ENCODE data around the gene SLC12A9. TPM values are rescaled to one million over a fixed set of nuclear protein-coding genes. Genes with fewer than 3 reads are reported as not detected.

The SLC12A9 gene
- total RNA-seq, 1 experiment from 2014 or later = 23.8 TPM

GRCh38 chr7:100886142-100886935 is 33.8 kb downstream of the SLC12A9 start:
- Histone ChIP-seq H3K4me1 (ENCODE audit: insufficient read depth, low read length, poor library complexity, severe bottlenecking) (peaks cover 24% of the 10 kb centered on the region), H3K27ac (ENCODE audit: low read depth, low read length, poor library complexity, severe bottlenecking) (peak overlapping the region; percentile 23), H3K36me3 (ENCODE audit: insufficient read depth, low read length, poor library complexity, severe bottlenecking) (peaks cover 75% of the 10 kb centered on the region), H3K9me3 (ENCODE audit: low read depth, low read length, poor library complexity, severe bottlenecking) (no peaks in the 10 kb centered on the region), H3K27me3 (replicated peaks; ENCODE audit: insufficient read depth, low read depth, low read length, poor library complexity) (no peaks in the 10 kb centered on the region), H3K4me3 (ENCODE audit: low read depth, low read length, poor library complexity, severe bottlenecking) (no peak overlapping the region)
- POLR2A ChIA-PET (ENCODE audit: low non-redundant PET) = interaction anchor here (0.6 to 2.1 kb wide), 2 partner anchors 11 to 22 kb away, joined by 3 to 4 read pairs; partner anchors contain the start of gene SRRT
- TF ChIP-seq EZH2 (IDR thresholded peaks at IDR 0.05; ENCODE audit: borderline replicate concordance, low read depth, low read length, poor library complexity, severe bottlenecking) (no peak), CTCF (conservative IDR thresholded peaks at IDR 0.05; ENCODE audit: low read depth, low read length) (no peak)
- no peak for DNase-seq (ENCODE audit: low spot score)
- intact Hi-C loops (cut with micrococcal nuclease; ENCODE audit: unreplicated experiment) = no loop called here
- no TSS peak for BruUV-seq (replicated peaks)
- CTCF ChIA-PET = interaction anchor here (0.6 to 1.0 kb wide), 2 partner anchors 85 to 181 kb away, joined by 3 to 5 read pairs; no protein-coding TSS in a partner anchor

GRCh38 chr7:100886936-100887515 is 34.5 kb downstream of the SLC12A9 start:
- Histone ChIP-seq H3K9me3 (ENCODE audit: low read depth, low read length, poor library complexity, severe bottlenecking) (no peaks in the 10 kb centered on the region), H3K4me3 (ENCODE audit: low read depth, low read length, poor library complexity, severe bottlenecking) (no peak overlapping the region), H3K4me1 (ENCODE audit: insufficient read depth, low read length, poor library complexity, severe bottlenecking) (peaks cover 24% of the 10 kb centered on the region), H3K36me3 (ENCODE audit: insufficient read depth, low read length, poor library complexity, severe bottlenecking) (peaks cover 68% of the 10 kb centered on the region), H3K27ac (ENCODE audit: low read depth, low read length, poor library complexity, severe bottlenecking) (no peak overlapping the region), H3K27me3 (replicated peaks; ENCODE audit: insufficient read depth, low read depth, low read length, poor library complexity) (no peaks in the 10 kb centered on the region)
- no TSS peak for BruUV-seq (replicated peaks)
- TF ChIP-seq CTCF (conservative IDR thresholded peaks at IDR 0.05; ENCODE audit: low read depth, low read length) = no peak
- TF ChIP-seq EZH2 (IDR thresholded peaks at IDR 0.05; ENCODE audit: borderline replicate concordance, low read depth, low read length, poor library complexity, severe bottlenecking) = no peak
- ChIA-PET POLR2A (ENCODE audit: low non-redundant PET) (interaction anchor here (0.6 to 2.1 kb wide), 3 partner anchors 12 to 181 kb away, joined by 3 to 6 read pairs (median 4); partner anchors contain the start of genes POP7 and SRRT), CTCF (interaction anchor here (0.6 to 1.0 kb wide), 2 partner anchors 86 to 182 kb away, joined by 3 to 5 read pairs; no protein-coding TSS in a partner anchor)
- DNase-seq (ENCODE audit: low spot score) = no peak
- intact Hi-C loops (cut with micrococcal nuclease; ENCODE audit: unreplicated experiment) = no loop called here

- TF ChIP-seq CTCF (conservative IDR thresholded peaks at IDR 0.05; ENCODE audit: low read depth, low read length) (no peak), EZH2 (IDR thresholded peaks at IDR 0.05; ENCODE audit: borderline replicate concordance, low read depth, low read length, poor library complexity, severe bottlenecking) (no peak)
- Histone ChIP-seq H3K36me3 (ENCODE audit: insufficient read depth, low read length, poor library complexity, severe bottlenecking) (peaks cover 61% of the 10 kb centered on the region), H3K4me1 (ENCODE audit: insufficient read depth, low read length, poor library complexity, severe bottlenecking) (peaks cover 24% of the 10 kb centered on the region), H3K27ac (ENCODE audit: low read depth, low read length, poor library complexity, severe bottlenecking) (peak overlapping the region; percentile 77), H3K4me3 (ENCODE audit: low read depth, low read length, poor library complexity, severe bottlenecking) (peak overlapping the region; percentile 56), H3K27me3 (replicated peaks; ENCODE audit: insufficient read depth, low read depth, low read length, poor library complexity) (no peaks in the 10 kb centered on the region), H3K9me3 (ENCODE audit: low read depth, low read length, poor library complexity, severe bottlenecking) (no peaks in the 10 kb centered on the region)
- intact Hi-C loops (cut with micrococcal nuclease; ENCODE audit: unreplicated experiment) = no loop called here
- peak; percentile 52 for DNase-seq (ENCODE audit: low spot score)
- TSS peak; percentile 81 for BruUV-seq (replicated peaks)
- POLR2A ChIA-PET (ENCODE audit: low non-redundant PET) = interaction anchor here (0.7 to 2.1 kb wide), 2 partner anchors 13 to 182 kb away, joined by 4 to 6 read pairs; partner anchors contain the start of genes POP7 and SRRT
- CTCF ChIA-PET = interaction anchor here (0.5 to 1.0 kb wide), 2 partner anchors 172 to 183 kb away, joined by 3 to 4 read pairs; no protein-coding TSS in a partner anchor
Observed at GRCh38 chr7:100887516-100888290, 35.2 kb downstream of the SLC12A9 start.

Data from A673 (cell line).